Pancreas (tissue), 10 donors: ENCODE measurements around the gene OVAAL. TPM values are rescaled to one million over a fixed set of nuclear protein-coding genes. Genes with fewer than 3 reads are reported as not detected.

ENCODE experiments used
- ATAC-seq, 4 donors: fragments of 200-7000 bp; cut with Tn5 transposase; one replicate each; pipeline versions ENCODE4 v1.8.0 to v1.9.1; 2020; ENCODE audit warnings: mild to moderate bottlenecking in 4 of 4, moderate library complexity in 4 of 4
- DNase-seq, 6 donors: peaks; one replicate each; pipeline ENCODE4 v3.0.0-alpha.2; 2020
- FAIRE-seq: peaks from 2 replicates; lab custom pipeline; 2012; peaks lifted over from hg19 to GRCh38; lab: Jason Lieb, UNC
- H3K27ac ChIP-seq, 4 donors: fragments of 200-600 bp; sonication (generic); 1 replicate in 3 of 4; 2 replicates in 1 of 4; pipeline versions ENCODE4 v1.5.0 to v1.8.0; 2020
- H3K27me3 ChIP-seq, 4 donors: fragments of 200-600 bp; one replicate each; pipeline ENCODE4 v1.8.0; 2021
- H3K36me3 ChIP-seq, 3 donors: fragments of 200-600 bp; sonication (generic) in 1 of 3; one replicate each; pipeline versions ENCODE4 v1.5.0 to v1.8.0; 2020 to 2021
- H3K4me1 ChIP-seq, 3 donors: fragments of 200-600 bp; one replicate each; pipeline ENCODE4 v1.8.0; 2021
- H3K4me3 ChIP-seq, 4 donors: fragments of 200-600 bp; sonication (generic) in 2 of 4; one replicate each; pipeline versions ENCODE4 v1.5.0 to v1.8.0; 2020 to 2021
- H3K9me3 ChIP-seq, 4 donors: fragments of 200-600 bp; one replicate each; pipeline ENCODE4 v1.8.0; 2021
- WGBS, 2 donors: extraction: QIAGEN DNeasy Blood & Tissue Kit; methylation state at CpG; one replicate each; pipeline ENCODE4 v1.1.7; 2013; 5-methylcytosine and 5-hydroxymethylcytosine counted together
- intact Hi-C, 3 donors: fragments of 100-400 bp; cut with DNase I; formaldehyde crosslinking; loops; one replicate each; pipeline versions ENCODE4 v1.11.1 to v1.14.2; 2022
- polyA plus RNA-seq, 2 donors: library from polyadenylated mRNA; stranded (reverse); fragments of 200-250 nt; gene quantifications; one replicate each; pipeline ENCODE4 v1.2.3, GENCODE V29; 2013
- total RNA-seq, 6 donors: library from RNA; stranded (reverse); fragmentation: NEBNext Ultra II Directional in 4 of 6; extraction: Animal tissue kit (Norgen Biotek cat#: 25700) in 4 of 6; gene quantifications; one replicate each; pipeline versions ENCODE4 v1.2.1 to v1.2.4, GENCODE V29; 2021 to 2023
- TF ChIP-seq, protein P1 (sequence below), 4 donors: fragments of 200-600 bp; sonication (generic) in 3 of 4; IDR thresholded peaks; one replicate each; pipeline versions ENCODE4 v1.5.0 to v1.8.0; 2021; ENCODE audit warnings: antibody characterized with exemption in 4 of 4
- donor health status: healthy with polysubstance abuse.
- donor health status: DM: no; HTN: no; CAD: no; lungs with moderate emphysema.
- donor health status: DM: no; HTN: no; CAD: no.
- donor health status: control.
- donor health status: control.
- donor health status: Bipolar disorder and iron deficiency.
- donor health status: DM: yes; HTN: yes; CAD: no.
- donor health status: DM: no; HTN: no; CAD: no.
- donor health status: DM: no; HTN: no; CAD: no.
- donor health status: DM: yes; HTN: yes; CAD: no.

OVAAL gene
- total and polyA plus RNA-seq, 8 donors: not detected

DNA sequence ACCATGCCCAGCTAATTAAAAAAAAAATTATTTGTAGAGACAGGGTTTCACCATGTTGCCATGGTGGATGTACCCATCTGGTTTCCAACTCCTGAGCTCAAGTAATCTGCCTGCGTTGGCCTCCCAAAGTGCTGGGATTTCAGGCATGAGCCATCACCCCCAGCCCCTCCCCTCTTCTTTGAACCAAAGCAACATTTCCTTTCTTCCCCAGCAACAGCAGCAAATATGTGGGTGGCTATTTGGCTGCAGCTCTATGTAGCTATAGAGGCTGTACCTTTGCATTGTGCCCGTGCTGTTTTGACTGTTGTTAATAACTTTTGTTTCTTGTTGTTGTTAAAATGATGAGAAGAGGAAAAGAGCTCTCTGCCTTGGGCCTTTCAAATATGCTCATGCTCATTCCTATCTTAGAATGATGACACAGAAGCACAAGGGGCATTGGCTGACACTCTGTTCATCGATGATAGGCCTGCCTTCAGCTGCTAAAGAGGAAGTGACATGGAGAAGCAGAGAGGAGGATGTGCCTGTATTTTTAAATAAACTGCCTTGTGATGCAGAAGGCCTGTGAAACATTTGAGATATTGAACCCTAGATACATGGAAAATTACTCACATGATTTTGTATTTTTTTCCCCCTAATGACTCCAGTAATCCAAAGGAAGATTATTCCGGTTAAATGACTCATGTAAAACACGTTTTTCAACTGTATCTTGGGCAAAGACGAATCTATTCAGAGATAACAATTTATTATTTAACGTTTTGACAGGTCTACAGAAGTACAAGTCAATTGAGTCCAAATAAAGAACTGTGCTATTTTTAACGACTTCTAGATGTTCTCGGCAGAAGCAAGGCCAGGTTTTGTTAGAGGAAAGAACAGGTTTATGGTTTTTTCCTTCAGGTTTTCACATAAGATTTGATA is 52.5 kb downstream of the OVAAL start:
- no peaks in the 10 kb centered on the region for H3K27me3 ChIP-seq
- H3K9me3 ChIP-seq: no peaks in the 10 kb centered on the region
- peak overlapping the region; percentile 9 to 62 (median 40) for H3K27ac ChIP-seq
- H3K4me3 ChIP-seq: no peak overlapping the region
- ATAC-seq (peak in 3 of 4 donors; percentile 2 to 59 (median 14)), FAIRE-seq (no peak), DNase-seq (no peak)
- peaks cover 33 to 65% (median 64%) of the 10 kb centered on the region in 3 donors for H3K4me1 ChIP-seq
- H3K36me3 ChIP-seq: no peaks in the 10 kb centered on the region
- 22 to 23% methylated on average over 9 of the region's 9 CpGs for WGBS, 2 donors
- intact Hi-C loops: no loop called here
- TF ChIP-seq, protein P1, sequence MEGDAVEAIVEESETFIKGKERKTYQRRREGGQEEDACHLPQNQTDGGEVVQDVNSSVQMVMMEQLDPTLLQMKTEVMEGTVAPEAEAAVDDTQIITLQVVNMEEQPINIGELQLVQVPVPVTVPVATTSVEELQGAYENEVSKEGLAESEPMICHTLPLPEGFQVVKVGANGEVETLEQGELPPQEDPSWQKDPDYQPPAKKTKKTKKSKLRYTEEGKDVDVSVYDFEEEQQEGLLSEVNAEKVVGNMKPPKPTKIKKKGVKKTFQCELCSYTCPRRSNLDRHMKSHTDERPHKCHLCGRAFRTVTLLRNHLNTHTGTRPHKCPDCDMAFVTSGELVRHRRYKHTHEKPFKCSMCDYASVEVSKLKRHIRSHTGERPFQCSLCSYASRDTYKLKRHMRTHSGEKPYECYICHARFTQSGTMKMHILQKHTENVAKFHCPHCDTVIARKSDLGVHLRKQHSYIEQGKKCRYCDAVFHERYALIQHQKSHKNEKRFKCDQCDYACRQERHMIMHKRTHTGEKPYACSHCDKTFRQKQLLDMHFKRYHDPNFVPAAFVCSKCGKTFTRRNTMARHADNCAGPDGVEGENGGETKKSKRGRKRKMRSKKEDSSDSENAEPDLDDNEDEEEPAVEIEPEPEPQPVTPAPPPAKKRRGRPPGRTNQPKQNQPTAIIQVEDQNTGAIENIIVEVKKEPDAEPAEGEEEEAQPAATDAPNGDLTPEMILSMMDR (IDR thresholded peaks at IDR 0.05): no peak

DNA sequence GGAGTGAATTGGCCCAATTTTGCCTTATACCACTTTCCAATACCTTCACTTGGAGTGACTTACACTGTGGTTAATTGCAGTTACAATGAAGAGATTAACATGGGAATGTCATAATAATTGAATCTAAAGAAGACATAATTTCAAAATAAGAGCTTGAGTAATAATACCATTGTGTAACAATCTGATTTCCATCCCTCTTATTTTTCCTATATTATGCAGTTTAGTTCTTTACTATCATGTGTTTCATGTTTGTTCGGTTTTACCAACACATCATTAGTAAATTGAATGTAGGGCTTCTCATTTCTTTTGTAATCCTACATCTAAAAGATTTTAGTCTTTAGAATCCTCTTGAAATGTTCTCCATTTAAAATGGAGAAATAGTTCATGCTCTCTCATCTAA is 53.9 kb downstream of the OVAAL start:
- no peak for ATAC-seq
- Histone ChIP-seq H3K27ac (peak overlapping the region in 1 of 4 donors; percentile 62), H3K4me1 (peaks cover 33 to 71% (median 67%) of the 10 kb centered on the region in 3 donors), H3K9me3 (no peaks in the 10 kb centered on the region), H3K27me3 (no peaks in the 10 kb centered on the region), H3K36me3 (no peaks in the 10 kb centered on the region), H3K4me3 (no peak overlapping the region)
- 95 to 100% methylated on average over 1 of the region's 1 CpG for WGBS, 2 donors
- intact Hi-C loops: no loop called here
- TF ChIP-seq, protein P1 (IDR thresholded peaks at IDR 0.05): no peak
- no peak for FAIRE-seq
- no peak for DNase-seq

DNA sequence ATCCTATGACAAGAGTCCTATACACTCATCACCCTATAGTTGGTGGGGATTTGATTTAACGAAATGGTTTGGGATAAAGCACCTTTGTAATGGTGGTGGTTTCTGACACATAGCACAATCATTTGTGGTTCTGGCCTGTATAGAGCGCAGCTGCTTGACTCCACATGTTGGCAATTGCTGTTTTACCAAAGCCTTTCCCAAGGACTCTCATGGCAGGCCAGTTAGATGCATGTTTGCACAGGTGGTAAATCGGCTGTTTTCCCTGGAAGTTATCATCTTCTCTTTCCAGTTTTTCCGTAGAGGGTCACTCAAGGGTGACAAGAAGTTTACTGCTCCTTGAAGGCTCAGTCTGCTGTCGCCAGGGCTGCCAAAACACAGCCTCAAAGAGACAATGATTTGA is 56.0 kb downstream of the OVAAL start:
- FAIRE-seq: no peak
- peaks cover 33 to 67% (median 59%) of the 10 kb centered on the region in 3 donors for H3K4me1 ChIP-seq
- 30 to 38% methylated on average over 5 of the region's 5 CpGs for WGBS, 2 donors

DNA sequence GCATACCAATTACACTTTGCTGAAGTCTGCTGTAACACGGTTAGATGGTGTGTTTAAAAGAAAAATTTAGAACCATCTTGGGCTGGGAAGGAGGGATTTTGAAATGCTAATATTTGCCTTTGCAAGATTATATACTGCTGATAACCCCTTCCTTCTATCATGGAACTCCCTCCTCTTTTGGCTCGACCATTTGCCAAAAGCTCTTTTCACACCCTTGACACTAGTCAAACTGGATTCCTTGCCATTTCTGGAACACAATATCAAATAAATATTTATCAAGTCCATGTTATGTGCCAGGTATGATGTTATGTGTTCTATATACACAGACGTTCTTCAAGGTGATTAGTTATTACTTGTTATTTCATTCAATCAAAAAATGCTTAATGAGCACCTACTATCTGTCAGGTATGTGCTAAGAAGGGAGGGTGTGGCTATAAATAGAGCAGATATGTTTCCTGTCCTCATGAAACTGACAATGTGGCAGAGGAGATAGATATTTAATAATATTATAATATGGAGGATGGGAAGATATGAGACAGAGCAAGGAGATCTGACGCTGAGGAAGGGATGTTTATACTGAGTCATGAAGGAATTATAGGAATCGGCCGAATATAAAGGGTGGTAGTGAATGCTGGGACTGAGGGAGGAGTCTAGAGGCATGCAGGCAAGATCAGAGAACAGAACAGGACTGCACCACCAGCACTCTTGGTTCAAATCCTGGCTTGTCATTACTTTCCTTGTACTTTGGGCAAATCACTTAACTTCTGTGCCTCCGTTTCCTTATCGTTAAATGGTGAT is 56.9 kb downstream of the OVAAL start:
- ATAC-seq (peak; percentile 66 to 81 (median 74)), FAIRE-seq (no peak), DNase-seq (peak in 3 of 6 donors; percentile 43 to 73 (median 64))
- Histone ChIP-seq H3K36me3 (no peaks in the 10 kb centered on the region), H3K9me3 (no peaks in the 10 kb centered on the region), H3K4me1 (peaks cover 26 to 57% (median 50%) of the 10 kb centered on the region in 3 donors), H3K27me3 (no peaks in the 10 kb centered on the region), H3K27ac (peak overlapping the region in 2 of 4 donors; percentile 74 to 75), H3K4me3 (no peak overlapping the region)
- intact Hi-C loops: no loop called here
- TF ChIP-seq, protein P1 (IDR thresholded peaks at IDR 0.05): no peak
- 25 to 26% methylated on average over 8 of the region's 8 CpGs for WGBS, 2 donors

More for the DNA sequence above, 56.0 kb downstream of the OVAAL start:
- Histone ChIP-seq H3K27me3 (no peaks in the 10 kb centered on the region), H3K4me3 (no peak overlapping the region), H3K9me3 (no peaks in the 10 kb centered on the region), H3K36me3 (no peaks in the 10 kb centered on the region), H3K27ac (peak overlapping the region; percentile 17 to 75 (median 54))
- intact Hi-C loops: no loop called here
- TF ChIP-seq, protein P1 (IDR thresholded peaks at IDR 0.05): no peak
- DNase-seq: peak in 4 of 6 donors; percentile 49 to 83 (median 80)
- ATAC-seq: peak; percentile 71 to 85 (median 78)

Other genes starting within 250 kb of the OVAAL start
- 10 to 100 TPM; 15.0 to 20.7 (median 16.2) TPM for gene ACBD6, start 56.4 kb upstream of the OVAAL start, total RNA-seq
- gene ACBD6, start 56.4 kb upstream of the OVAAL start, polyA plus RNA-seq: 10 to 100 TPM; 23.0 to 25.1 TPM
- gene XPR1, start 73.1 kb downstream of the OVAAL start, total RNA-seq: 10 to 100 TPM; 10.6 to 25.3 (median 15.2) TPM
- 1 to 10 TPM; 3.4 to 7.5 TPM for gene XPR1, start 73.1 kb downstream of the OVAAL start, polyA plus RNA-seq